Kidney (tissue), 14 donors: ENCODE results near the gene SRPK1. TPM values are rescaled to one million over a fixed set of nuclear protein-coding genes. Genes with fewer than 3 reads are reported as not detected.

Source experiments
- DNase-seq, 5 donors: peaks; one replicate each; pipeline ENCODE4 v3.0.0-alpha.2; 2013 to 2020
- FAIRE-seq: peaks from 2 replicates; lab custom pipeline; 2012; peaks lifted over from hg19 to GRCh38; lab: Jason Lieb, UNC
- H3K27ac ChIP-seq, 2 donors: one replicate each; pipeline ENCODE4 v1.7.0; 2013; ENCODE audit warnings: low read depth in 2 of 2, low read length in 2 of 2, inconsistent platforms in 1 of 2
- H3K27me3 ChIP-seq: one replicate; pipeline ENCODE4 v1.7.1; 2013; ENCODE audit warnings: low read length, inconsistent platforms; ENCODE audit not compliant: control insufficient read depth, insufficient read depth
- H3K36me3 ChIP-seq, 3 donors: one replicate each; pipeline versions ENCODE4 v1.7.0 to v1.7.1; 2013; ENCODE audit warnings: low read length in 3 of 3, control low read depth in 1 of 3, inconsistent platforms in 1 of 3; ENCODE audit not compliant: insufficient read depth in 3 of 3, control insufficient read depth in 2 of 3
- H3K4me1 ChIP-seq, 3 donors: one replicate each; pipeline versions ENCODE4 v1.7.0 to v1.7.1; 2013; ENCODE audit warnings: low read length in 3 of 3, inconsistent platforms in 1 of 3, low read depth in 1 of 3; ENCODE audit not compliant: control insufficient read depth in 2 of 3, insufficient read depth in 2 of 3
- H3K4me3 ChIP-seq, 3 donors: one replicate each; pipeline versions ENCODE4 v1.7.0 to v1.8.1; 2013; ENCODE audit warnings: low read length in 3 of 3, control low read depth in 1 of 3, inconsistent platforms in 1 of 3
- H3K9ac ChIP-seq, 3 donors: one replicate each; pipeline versions ENCODE4 v1.7.0 to v1.7.1; 2013; ENCODE audit warnings: low read length in 3 of 3, control low read depth in 1 of 3, inconsistent platforms in 1 of 3
- H3K9me3 ChIP-seq, 3 donors: one replicate each; pipeline versions ENCODE4 v1.7.0 to v1.7.1; 2013; ENCODE audit warnings: low read length in 3 of 3, control low read depth in 1 of 3, inconsistent platforms in 1 of 3; ENCODE audit not compliant: control insufficient read depth in 2 of 3, insufficient read depth in 1 of 3
- CTCF ChIP-seq: IDR thresholded peaks from 3 replicates; pipeline ENCODE4 v1.5.1; 2012; ENCODE audit warnings: mild to moderate bottlenecking, moderate library complexity, borderline replicate concordance; ENCODE audit not compliant: insufficient read depth; ENCODE audit errors: extremely low read depth
- intact Hi-C: fragments of 100-400 bp; cut with DNase I; formaldehyde crosslinking; loops from one replicate; pipeline ENCODE4 v1.11.1; 2022
- polyA plus RNA-seq: library from polyadenylated mRNA; stranded (reverse); fragments of 350-450 nt; fragmentation: Illumina TruSeq; extraction: RNeasy Lipid Tissue Mini Kit (QIAGEN cat#74804); gene quantifications from one replicate; pipeline ENCODE4 v1.2.3, GENCODE V29; 2014; ENCODE audit warnings: low read depth, low replicate concordance; ENCODE audit not compliant: insufficient read depth
- total RNA-seq: library from RNA; stranded (reverse); fragmentation: NEBNext Ultra II Directional; extraction: Animal tissue kit (Norgen Biotek cat#: 25700); gene quantifications from one replicate; pipeline ENCODE4 v1.2.1, GENCODE V29; 2021
- donor health status: control.
- donor health status: control.
- donor health status: control.
- donor health status: control.
- donor health status: control.
- donor health status: DM: yes; HTN: yes; CAD: no.
- donor health status: Normal renal cell carcinoma (clear cell type).

SRPK1 gene
- total and polyA plus RNA-seq, 2 donors from 2014 or later = 12.2 to 35.3 TPM

- no peak overlapping the region for H3K4me3 ChIP-seq
- peaks cover 0 to 12% (median 5%) of the 10 kb centered on the region in 3 donors for H3K4me1 ChIP-seq
- no peak overlapping the region for H3K27ac ChIP-seq
- no peak for DNase-seq
- H3K9me3 ChIP-seq = no peaks in the 10 kb centered on the region
- no peak overlapping the region for H3K9ac ChIP-seq
- TF ChIP-seq CTCF = no peak
- no peaks in the 10 kb centered on the region for H3K27me3 ChIP-seq
- intact Hi-C loops = no loop called here
- no peaks in the 10 kb centered on the region for H3K36me3 ChIP-seq
- FAIRE-seq = no peak
Measured at GRCh38 chr6:35924146-35924545, 3.2 kb upstream of the SRPK1 start.

GRCh38 chr6:35922139-35922554, 1.2 kb upstream of the SRPK1 start:
- no peaks in the 10 kb centered on the region for H3K27me3 ChIP-seq
- H3K9ac ChIP-seq = no peak overlapping the region
- no peak for TF ChIP-seq CTCF
- no peaks in the 10 kb centered on the region for H3K9me3 ChIP-seq
- H3K4me3 ChIP-seq = peak overlapping the region in 1 of 3 donors; percentile 91
- no peak for FAIRE-seq
- intact Hi-C loops = no loop called here
- peak overlapping the region in 1 of 2 donors; percentile 52 for H3K27ac ChIP-seq
- peak in 3 of 5 donors; percentile 17 to 56 (median 43) for DNase-seq
- H3K4me1 ChIP-seq = peaks cover 0 to 12% (median 5%) of the 10 kb centered on the region in 3 donors
- H3K36me3 ChIP-seq = peaks cover 0 to 2% (median 0%) of the 10 kb centered on the region in 3 donors

GRCh38 chr6:35919827-35920751, 809 bp downstream of the SRPK1 start:
- DNase-seq (peak; percentile 51 to 68 (median 63)), FAIRE-seq (no peak)
- TF ChIP-seq CTCF = no peak
- intact Hi-C loops = no loop called here
- Histone ChIP-seq H3K4me1 (peaks cover 0 to 6% (median 5%) of the 10 kb centered on the region in 3 donors), H3K9ac (peak overlapping the region; percentile 35 to 82 (median 77)), H3K4me3 (peak overlapping the region; percentile 62 to 90 (median 63)), H3K9me3 (no peaks in the 10 kb centered on the region), H3K27me3 (no peaks in the 10 kb centered on the region), H3K27ac (peak overlapping the region; percentile 57 to 59), H3K36me3 (peaks cover 0 to 2% (median 0%) of the 10 kb centered on the region in 3 donors)
